CD4-positive, alpha-beta T cell treated with Interleukin-6 for 4 hours (primary cell): ENCODE data around the gene LIMS3.
"Not testable (repeated sequence)": the region's sequence is repeated elsewhere in the genome, so short reads cannot be mapped to it uniquely, and the experiment has no call there.

Source experiments
- DNase-seq: peaks from one replicate; pipeline ENCODE4 v3.0.0-alpha.2; 2020; ENCODE audit warnings: mixed read lengths

LIMS3 gene

GRCh38 chr2:109927803-109928202 is 29.3 kb downstream of the LIMS3 start:
- DNase-seq: not testable (repeated sequence)

DNA sequence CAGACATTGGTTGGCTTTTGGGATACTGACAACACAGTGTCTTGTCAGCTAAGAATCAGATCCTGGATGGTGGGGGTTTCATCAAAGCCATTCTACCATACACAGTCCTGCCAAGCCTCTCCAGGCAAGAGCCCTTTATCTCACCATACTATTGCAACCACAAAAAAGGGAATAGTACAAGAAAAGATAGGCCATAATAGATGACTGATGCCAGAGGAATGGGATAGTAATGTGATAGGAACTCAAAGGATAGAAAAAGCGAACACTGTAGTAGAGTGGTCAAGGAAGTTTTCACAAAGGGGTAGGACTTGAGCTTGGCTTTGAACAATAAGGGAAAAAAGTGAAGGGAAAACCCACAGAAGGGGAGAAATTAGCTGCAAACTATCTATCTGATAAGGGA is 30.7 kb downstream of the LIMS3 start:
- DNase-seq: not testable (repeated sequence)

GRCh38 chr2:109936534-109936933 is 38.0 kb downstream of the LIMS3 start:
- not testable (repeated sequence) for DNase-seq

DNA sequence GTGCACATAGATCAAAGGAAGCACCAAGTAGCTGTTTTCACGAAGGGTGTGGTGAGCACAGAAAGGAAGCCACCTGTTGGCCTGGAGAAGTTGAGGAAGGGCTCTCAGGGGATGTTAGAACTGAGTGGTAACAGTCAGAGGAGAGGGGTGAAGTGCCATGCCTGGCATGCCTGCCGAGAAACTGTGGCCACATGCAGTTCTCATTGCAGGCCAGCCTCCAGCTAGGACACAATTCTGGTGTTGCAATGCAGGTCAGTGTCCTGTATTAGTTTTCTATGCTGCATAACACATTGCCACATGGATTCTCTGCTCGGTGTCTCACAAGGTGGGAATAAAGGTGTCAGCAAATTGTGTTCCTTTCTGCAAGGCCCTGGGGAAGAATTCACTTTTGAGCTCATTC is 46.9 kb downstream of the LIMS3 start:
- DNase-seq: not testable (repeated sequence)

DNA sequence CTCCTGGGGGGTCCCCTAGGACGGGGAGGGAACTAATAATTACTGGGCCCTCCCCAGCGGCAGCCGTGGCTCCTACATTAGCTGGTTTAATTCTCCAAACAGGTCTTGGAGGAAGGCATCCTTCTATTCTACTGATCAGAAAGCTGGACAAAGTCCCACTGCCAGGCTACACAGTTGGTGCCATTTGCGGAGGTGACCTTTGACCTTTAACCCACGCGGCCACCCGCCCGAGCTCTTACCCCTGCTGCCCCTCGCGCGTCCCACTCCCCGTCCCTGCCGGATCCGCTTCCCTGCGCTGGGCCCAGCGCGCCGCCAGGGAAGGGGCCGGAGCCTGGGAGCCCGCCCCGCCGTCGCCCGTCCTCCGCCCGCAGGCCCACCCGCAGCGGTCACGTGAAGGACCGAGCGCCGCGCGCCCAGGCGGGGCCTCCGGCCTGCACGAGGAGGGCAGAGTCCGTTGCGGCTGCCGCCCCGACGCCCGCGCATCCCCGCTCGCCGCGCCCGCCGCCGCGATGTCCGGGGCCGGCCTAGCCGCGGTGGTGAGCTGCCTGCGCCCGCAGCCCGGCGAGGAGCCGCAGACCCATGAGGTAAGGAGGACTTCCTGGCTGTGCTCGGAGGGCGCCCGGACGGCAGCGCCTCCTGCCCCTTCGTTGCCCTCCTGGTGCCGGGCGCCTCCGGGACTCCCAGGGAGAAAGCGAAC is 48.9 kb downstream of the LIMS3 start:
- DNase-seq: not testable (repeated sequence)

DNA sequence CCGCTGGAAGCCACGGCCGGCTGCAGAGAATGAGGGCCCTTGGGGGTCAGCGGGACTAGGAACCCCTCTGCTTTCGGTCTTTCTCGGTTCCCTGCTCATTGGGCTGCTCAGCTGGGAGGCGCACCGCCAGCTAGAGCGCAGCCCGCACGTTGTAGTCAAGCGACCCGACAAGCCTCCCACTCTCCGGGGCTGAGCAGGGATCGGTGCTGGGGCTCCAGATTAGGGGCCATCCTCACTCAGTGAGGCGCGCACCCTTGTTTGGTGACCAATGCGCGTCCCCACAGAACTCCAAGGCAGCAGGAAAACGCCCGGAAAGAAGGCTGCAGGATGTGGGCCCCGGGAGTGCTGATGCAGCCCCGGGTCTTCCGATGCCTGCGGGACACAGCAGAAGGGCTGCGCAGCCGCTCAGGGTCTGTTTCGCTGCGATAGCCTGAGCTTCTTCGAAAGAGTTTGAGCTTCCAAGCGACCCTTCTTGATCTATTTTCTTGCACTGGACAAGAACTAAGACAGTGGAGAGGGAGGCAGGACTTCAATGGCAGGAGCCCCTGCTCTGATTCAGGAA is 49.6 kb downstream of the LIMS3 start:
- not testable (repeated sequence) for DNase-seq

- DNase-seq: not testable (repeated sequence)
Measured at GRCh38 chr2:109950146-109950843, 51.8 kb downstream of the LIMS3 start.

- DNase-seq: not testable (repeated sequence)
Measured at GRCh38 chr2:109963942-109964341, 65.5 kb downstream of the LIMS3 start.

DNA sequence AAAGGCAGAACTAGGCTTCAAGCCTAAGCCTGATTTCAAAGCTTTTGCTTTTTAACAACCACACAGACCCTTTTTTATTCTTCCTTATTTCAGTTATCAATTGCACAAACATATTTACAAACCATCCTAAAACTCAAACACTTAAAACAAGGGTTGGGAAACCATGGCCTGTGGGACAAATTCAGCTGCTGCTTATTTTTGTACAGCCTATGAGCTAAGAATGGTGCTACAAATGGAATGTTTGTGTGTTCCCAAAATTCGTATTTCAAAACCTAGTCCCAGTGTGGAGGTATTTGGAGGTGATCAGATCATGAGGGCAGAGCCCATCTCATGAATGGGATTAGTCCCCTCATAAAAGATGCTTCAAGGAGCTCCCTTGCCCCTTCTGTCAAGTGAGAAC is 67.0 kb downstream of the LIMS3 start:
- DNase-seq: not testable (repeated sequence)

DNA sequence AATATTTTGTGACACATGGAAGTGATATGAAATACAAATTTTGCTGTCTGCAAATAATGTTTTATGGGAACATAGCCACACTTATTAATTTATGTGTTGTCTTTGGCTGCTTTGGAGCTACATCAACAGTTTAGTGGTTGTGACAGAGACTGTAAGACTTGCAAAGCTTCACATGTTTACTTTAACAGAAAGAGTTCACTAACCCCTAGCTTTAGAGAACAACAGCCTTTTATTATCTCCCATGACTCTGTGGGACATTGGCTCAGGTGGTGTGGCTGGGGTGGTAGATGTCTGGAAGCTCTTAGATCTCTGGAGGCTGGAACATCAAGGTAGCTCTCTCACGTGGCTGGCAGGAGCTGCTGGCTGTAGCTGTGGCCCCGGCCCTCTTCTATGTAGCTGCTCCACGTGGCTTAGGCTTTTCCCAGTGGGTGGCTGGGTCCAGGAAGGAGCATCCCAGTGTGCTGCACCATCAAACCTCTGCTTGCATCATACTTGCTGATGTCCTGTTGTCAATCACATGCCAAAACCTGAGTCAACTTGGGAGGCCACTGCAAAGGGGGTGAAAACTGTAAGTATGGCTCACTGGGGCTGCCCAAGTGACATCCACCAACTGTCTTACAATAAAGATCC is 67.7 kb downstream of the LIMS3 start:
- DNase-seq: not testable (repeated sequence)

- DNase-seq: not testable (repeated sequence)
Measured at GRCh38 chr2:109966858-109967257, 68.4 kb downstream of the LIMS3 start.

- not testable (repeated sequence) for DNase-seq
Measured at GRCh38 chr2:109969864-109970263, 71.4 kb downstream of the LIMS3 start.

DNA sequence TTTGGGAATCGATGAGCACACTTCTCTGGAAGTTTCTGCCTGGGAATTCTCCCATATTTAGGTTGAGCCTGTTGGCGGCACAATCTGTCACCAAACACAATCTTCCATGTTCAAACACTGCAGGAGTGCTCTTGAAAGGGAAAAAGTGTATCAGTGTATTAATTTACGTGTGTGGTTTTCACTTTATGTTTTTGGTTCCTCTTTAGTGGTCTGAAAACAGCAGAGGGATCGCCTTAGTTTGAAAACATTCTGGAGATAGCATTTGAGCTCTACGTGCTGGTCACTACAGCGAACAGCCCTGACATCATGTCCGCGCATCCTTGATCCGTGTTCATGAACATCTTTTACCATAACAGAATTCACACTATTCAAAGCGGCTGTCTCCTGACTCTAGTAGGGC is 73.2 kb downstream of the LIMS3 start:
- not testable (repeated sequence) for DNase-seq
